ENCODE data around the gene NR3C1. TPM values are rescaled to one million over a fixed set of nuclear protein-coding genes. Genes with fewer than 3 reads are reported as not detected.

NR3C1 gene
- total and polyA plus RNA-seq, 2 donors (not counting 1 experiment from before 2014, with no cell fraction given) = 17.6 to 218 TPM

GRCh38 chr5:143416411-143416810 is 12.9 kb upstream of the NR3C1 start:
- ChIA-PET CTCF (interaction anchor here (1.0 to 3.9 kb wide), 2 partner anchors 12 to 17 kb away, joined by 5 to 20 read pairs; no protein-coding TSS in a partner anchor), POLR2A (no interaction called here)
- DNase-seq = no peak
- Histone ChIP-seq H3K27ac (ENCODE audit: low read length in 2 of 2) (no peak overlapping the region), H3K4me3 (ENCODE audit: control extremely low read depth in 1 of 5, extremely low read depth in 1 of 5, insufficient read depth in 1 of 5, low read depth in 2 of 5, low read length in 4 of 5) (no peak overlapping the region), H3K27me3 (replicated peaks in 1 of 4; ENCODE audit: control extremely low read depth in 1 of 4, control insufficient read depth in 3 of 4, insufficient read depth in 4 of 4, low read length in 3 of 4) (no peaks in the 10 kb centered on the region), H3K36me3 (replicated peaks in 1 of 2; ENCODE audit: control extremely low read depth in 1 of 2, control insufficient read depth in 1 of 2, extremely low read depth in 1 of 2, insufficient read depth in 2 of 2, low read length in 1 of 2) (no peaks in the 10 kb centered on the region), H3K79me2 (ENCODE audit: control insufficient read depth, insufficient read depth, low read length) (no peaks in the 10 kb centered on the region), H3K9me3 (ENCODE audit: control extremely low read depth in 1 of 3, control insufficient read depth in 2 of 3, insufficient read depth in 1 of 3, low read length in 2 of 3) (no peaks in the 10 kb centered on the region), H3K4me1 (ENCODE audit: control insufficient read depth in 2 of 2, insufficient read depth in 2 of 2, low read length in 2 of 2) (peaks cover 14 to 15% of the 10 kb centered on the region in 2 donors), H3K4me2 (replicated peaks; ENCODE audit: low read depth, low read length, poor library complexity, severe bottlenecking) (no peak overlapping the region), H3K9ac (ENCODE audit: low read length) (no peak overlapping the region), H4K20me1 (ENCODE audit: control insufficient read depth, insufficient read depth, low read length, poor library complexity, severe bottlenecking) (no peaks in the 10 kb centered on the region), H2AFZ (ENCODE audit: insufficient read depth, low read depth, low read length, poor library complexity, severe bottlenecking) (no peak overlapping the region)
- no peak overlapping the region for H3K27ac Mint-ChIP-seq
- intact Hi-C loops (cut with micrococcal nuclease) = no loop called here
- H3K9me3 Mint-ChIP-seq (ENCODE audit: insufficient read depth) = no peaks in the 10 kb centered on the region
- ATAC-seq (ENCODE audit: low read depth) = no peak
- no peak for TF ChIP-seq EZH2 (IDR thresholded peaks at IDR 0.05; ENCODE audit: borderline replicate concordance, insufficient read depth, low read depth, low read length, poor library complexity, severe bottlenecking)
- TF ChIP-seq CTCF (IDR thresholded peaks at IDR 0.05) = no peak
- no peak overlapping the region for H3K4me3 Mint-ChIP-seq
- no peaks in the 10 kb centered on the region for H3K27me3 Mint-ChIP-seq
- H3K4me1 Mint-ChIP-seq = peaks cover 38% of the 10 kb centered on the region

- 67% methylated on average over 3 of the region's 4 CpGs for WGBS (ENCODE audit: insufficient coverage)
- intact Hi-C loops (cut with micrococcal nuclease) = loop anchor here (1.0 kb wide), 1 partner anchor 20 kb away; no protein-coding TSS in a partner anchor
- POLR2A ChIA-PET = interaction anchor here (1.1 kb wide), 1 partner anchor 20 kb away, joined by 3 read pairs; no protein-coding TSS in a partner anchor
- H3K27ac ChIP-seq (ENCODE audit: low read length in 2 of 2) = no peak overlapping the region
- no peaks in the 10 kb centered on the region for H3K79me2 ChIP-seq (ENCODE audit: control insufficient read depth, insufficient read depth, low read length)
- H3K27me3 ChIP-seq (replicated peaks in 1 of 4; ENCODE audit: control extremely low read depth in 1 of 4, control insufficient read depth in 3 of 4, insufficient read depth in 4 of 4, low read length in 3 of 4) = no peaks in the 10 kb centered on the region
- peaks cover 36% of the 10 kb centered on the region for H3K4me1 Mint-ChIP-seq
- H3K9me3 ChIP-seq (ENCODE audit: control extremely low read depth in 1 of 3, control insufficient read depth in 2 of 3, insufficient read depth in 1 of 3, low read length in 2 of 3) = no peaks in the 10 kb centered on the region
- no peaks in the 10 kb centered on the region for H3K36me3 ChIP-seq (replicated peaks in 1 of 2; ENCODE audit: control extremely low read depth in 1 of 2, control insufficient read depth in 1 of 2, extremely low read depth in 1 of 2, insufficient read depth in 2 of 2, low read length in 1 of 2)
- CTCF ChIA-PET = interaction anchor here (1.1 to 3.9 kb wide), 3 partner anchors 11 to 492 kb away, joined by 3 to 20 read pairs (median 15); partner anchors contain the start of gene NR3C1
- no peaks in the 10 kb centered on the region for H3K27me3 Mint-ChIP-seq
- ATAC-seq (ENCODE audit: low read depth) = peak; percentile 65
- H3K9me3 Mint-ChIP-seq (ENCODE audit: insufficient read depth) = no peaks in the 10 kb centered on the region
- TF ChIP-seq EZH2 (IDR thresholded peaks at IDR 0.05; ENCODE audit: borderline replicate concordance, insufficient read depth, low read depth, low read length, poor library complexity, severe bottlenecking) = no peak
- TF ChIP-seq CTCF (IDR thresholded peaks at IDR 0.05) = no peak
- H3K4me3 Mint-ChIP-seq = peak overlapping the region; percentile 58
- H3K4me1 ChIP-seq (ENCODE audit: control insufficient read depth in 2 of 2, insufficient read depth in 2 of 2, low read length in 2 of 2) = peaks cover 14 to 15% of the 10 kb centered on the region in 2 donors
- H2AFZ ChIP-seq (ENCODE audit: insufficient read depth, low read depth, low read length, poor library complexity, severe bottlenecking) = peak overlapping the region; percentile 7
- DNase-seq = peak; percentile 42
- H3K4me2 ChIP-seq (replicated peaks; ENCODE audit: low read depth, low read length, poor library complexity, severe bottlenecking) = peak overlapping the region; percentile 41
- H3K9ac ChIP-seq (ENCODE audit: low read length) = no peak overlapping the region
- peak overlapping the region in 1 of 5 experiments; percentile 12 for H3K4me3 ChIP-seq (ENCODE audit: control extremely low read depth in 1 of 5, extremely low read depth in 1 of 5, insufficient read depth in 1 of 5, low read depth in 2 of 5, low read length in 4 of 5)
- H4K20me1 ChIP-seq (ENCODE audit: control insufficient read depth, insufficient read depth, low read length, poor library complexity, severe bottlenecking) = no peaks in the 10 kb centered on the region
- H3K27ac Mint-ChIP-seq = peak overlapping the region; percentile 60
Observed at GRCh38 chr5:143413958-143414669, 10.6 kb upstream of the NR3C1 start.
